Kidney epithelial cell (primary cell): ENCODE results near the gene CDH23. TPM values are rescaled to one million over a fixed set of nuclear protein-coding genes. Genes with fewer than 3 reads are reported as not detected.

Experiments used
- DNase-seq: peaks from one replicate; pipeline ENCODE4 v3.0.0-alpha.2; 2010; ENCODE audit warnings: low read depth
- H3K27me3 ChIP-seq: 2 replicates; pipeline ENCODE4 v1.6.0; 2011; ENCODE audit warnings: low read length; ENCODE audit not compliant: control insufficient read depth, insufficient read depth
- H3K36me3 ChIP-seq: 2 replicates; pipeline ENCODE4 v1.5.1; 2011; ENCODE audit warnings: low read length; ENCODE audit not compliant: control insufficient read depth, insufficient read depth
- H3K4me3 ChIP-seq: 2 replicates; pipeline ENCODE4 v1.5.1; 2011; ENCODE audit warnings: low read depth, mild to moderate bottlenecking, control low read depth, low read length
- total RNA-seq: library from RNA; depleted of rRNA; stranded (reverse); fragments of >200 nt; gene quantifications from 2 replicates; pipeline ENCODE4 v1.2.3, GENCODE V29; 2015
- TF ChIP-seq, protein P1 (sequence below): IDR thresholded peaks from 2 replicates; pipeline ENCODE4 v1.5.1; 2011; ENCODE audit warnings: mild to moderate bottlenecking, moderate library complexity, low read length, control low read depth, inconsistent platforms; ENCODE audit not compliant: insufficient read depth, poor library complexity, severe bottlenecking

The CDH23 gene
- total RNA-seq, 1 donor from 2014 or later = 0.04 TPM

DNA sequence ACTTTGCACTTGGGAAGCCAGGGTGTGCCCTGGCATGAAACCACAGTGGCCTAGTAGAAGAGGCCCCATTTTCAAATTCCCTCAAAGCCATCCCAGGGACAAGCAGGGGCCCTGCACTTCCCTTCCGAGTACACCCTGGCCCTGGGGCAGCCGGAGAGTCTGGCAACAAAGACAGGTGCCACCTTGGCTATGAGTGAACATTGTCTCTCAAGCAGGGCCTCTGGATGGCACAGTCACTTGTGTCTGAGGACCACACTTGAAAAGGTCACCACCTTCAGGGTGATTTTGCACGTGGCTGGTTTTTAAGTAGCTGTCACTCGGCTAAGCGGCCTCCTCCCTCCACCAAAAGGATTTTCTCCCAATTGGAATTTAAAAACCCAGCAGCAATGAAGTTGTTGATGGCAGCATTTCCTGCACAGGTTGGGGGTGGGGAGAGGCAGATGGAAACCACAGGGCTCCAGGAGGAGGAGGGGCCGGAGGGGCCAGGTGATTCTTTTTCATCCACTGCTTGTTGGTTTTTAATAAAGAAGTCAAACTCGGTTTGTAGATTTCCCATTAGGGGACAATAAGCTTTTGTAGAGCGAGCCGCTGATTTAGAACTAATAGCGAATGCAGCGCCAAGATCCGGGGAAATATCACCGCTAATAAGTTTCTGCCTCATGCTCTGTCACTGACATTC, 289.0 kb downstream of the CDH23 start:
- Histone ChIP-seq H3K27me3 (peaks cover 28% of the 10 kb centered on the region), H3K4me3 (no peak overlapping the region), H3K36me3 (no peaks in the 10 kb centered on the region)
- TF ChIP-seq, protein P1, sequence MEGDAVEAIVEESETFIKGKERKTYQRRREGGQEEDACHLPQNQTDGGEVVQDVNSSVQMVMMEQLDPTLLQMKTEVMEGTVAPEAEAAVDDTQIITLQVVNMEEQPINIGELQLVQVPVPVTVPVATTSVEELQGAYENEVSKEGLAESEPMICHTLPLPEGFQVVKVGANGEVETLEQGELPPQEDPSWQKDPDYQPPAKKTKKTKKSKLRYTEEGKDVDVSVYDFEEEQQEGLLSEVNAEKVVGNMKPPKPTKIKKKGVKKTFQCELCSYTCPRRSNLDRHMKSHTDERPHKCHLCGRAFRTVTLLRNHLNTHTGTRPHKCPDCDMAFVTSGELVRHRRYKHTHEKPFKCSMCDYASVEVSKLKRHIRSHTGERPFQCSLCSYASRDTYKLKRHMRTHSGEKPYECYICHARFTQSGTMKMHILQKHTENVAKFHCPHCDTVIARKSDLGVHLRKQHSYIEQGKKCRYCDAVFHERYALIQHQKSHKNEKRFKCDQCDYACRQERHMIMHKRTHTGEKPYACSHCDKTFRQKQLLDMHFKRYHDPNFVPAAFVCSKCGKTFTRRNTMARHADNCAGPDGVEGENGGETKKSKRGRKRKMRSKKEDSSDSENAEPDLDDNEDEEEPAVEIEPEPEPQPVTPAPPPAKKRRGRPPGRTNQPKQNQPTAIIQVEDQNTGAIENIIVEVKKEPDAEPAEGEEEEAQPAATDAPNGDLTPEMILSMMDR = no peak
- DNase-seq = no peak

DNA sequence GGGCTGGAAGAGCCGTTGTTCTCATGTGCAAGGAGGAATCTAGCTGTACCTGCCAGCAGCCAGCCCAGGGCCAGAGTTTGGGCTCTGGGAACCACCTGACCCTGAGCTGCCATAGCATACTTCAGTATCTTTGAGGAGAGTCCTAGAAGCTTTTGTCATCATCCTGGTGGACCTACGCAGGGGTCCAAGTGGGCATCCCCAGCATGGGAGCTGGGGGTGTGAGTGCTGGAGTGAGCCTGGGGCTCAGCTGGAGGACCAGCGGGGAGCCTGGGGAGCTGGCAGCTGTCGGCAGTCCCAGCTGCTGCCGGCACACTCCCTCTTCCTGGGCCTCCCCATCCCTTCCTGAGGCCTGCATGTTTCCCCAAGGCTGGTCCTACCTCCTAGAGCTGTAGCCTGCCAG, 290.4 kb downstream of the CDH23 start:
- TF ChIP-seq, protein P1 = no peak
- Histone ChIP-seq H3K36me3 (no peaks in the 10 kb centered on the region), H3K27me3 (peaks cover 30% of the 10 kb centered on the region), H3K4me3 (no peak overlapping the region)
- no peak for DNase-seq

DNA sequence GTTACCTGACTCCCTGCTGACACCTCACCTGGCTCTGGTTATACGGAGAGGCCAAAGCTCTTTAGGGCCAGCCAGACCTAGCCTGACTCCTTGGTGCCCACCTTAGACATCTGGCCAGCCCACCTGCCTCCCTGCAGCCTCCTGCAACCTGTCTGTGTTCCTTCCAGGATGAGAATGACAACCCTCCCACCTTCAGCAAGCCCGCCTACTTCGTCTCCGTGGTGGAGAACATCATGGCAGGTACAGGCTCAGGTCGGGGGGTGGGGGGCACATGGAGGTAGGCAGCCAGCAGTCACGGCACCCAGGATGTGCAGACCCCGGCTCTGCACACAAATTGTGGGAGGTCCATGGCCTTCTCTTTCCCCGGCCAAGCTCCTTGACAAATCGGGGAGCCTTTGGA, 290.8 kb downstream of the CDH23 start:
- TF ChIP-seq, protein P1 = no peak
- H3K36me3 ChIP-seq = no peaks in the 10 kb centered on the region
- peaks cover 30% of the 10 kb centered on the region for H3K27me3 ChIP-seq

DNA sequence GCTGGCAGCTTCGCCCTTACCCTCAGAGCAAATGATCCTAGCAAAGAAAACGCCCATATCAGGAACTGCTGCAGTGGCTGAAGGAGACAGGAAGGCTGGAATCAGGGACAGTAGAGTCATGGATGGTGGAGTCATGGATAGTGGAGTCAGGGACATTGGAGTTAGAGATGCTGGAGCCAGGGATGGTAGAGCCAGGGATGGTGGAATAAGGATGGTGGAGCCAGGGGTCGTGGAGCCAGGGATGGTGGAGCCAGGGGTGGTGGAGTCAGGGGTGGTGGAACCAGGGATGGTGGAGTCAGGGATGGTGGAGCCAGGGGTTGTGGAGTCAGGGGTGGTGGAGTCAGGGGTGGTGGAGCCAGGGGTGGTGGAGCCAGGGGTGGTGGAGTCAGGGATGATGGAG, 291.5 kb downstream of the CDH23 start:
- Histone ChIP-seq H3K4me3 (no peak overlapping the region), H3K27me3 (peaks cover 24% of the 10 kb centered on the region), H3K36me3 (no peaks in the 10 kb centered on the region)
- DNase-seq = no peak
- TF ChIP-seq, protein P1 = no peak

More for the DNA sequence above, 290.8 kb downstream of the CDH23 start:
- no peak for DNase-seq
- H3K4me3 ChIP-seq = no peak overlapping the region

DNA sequence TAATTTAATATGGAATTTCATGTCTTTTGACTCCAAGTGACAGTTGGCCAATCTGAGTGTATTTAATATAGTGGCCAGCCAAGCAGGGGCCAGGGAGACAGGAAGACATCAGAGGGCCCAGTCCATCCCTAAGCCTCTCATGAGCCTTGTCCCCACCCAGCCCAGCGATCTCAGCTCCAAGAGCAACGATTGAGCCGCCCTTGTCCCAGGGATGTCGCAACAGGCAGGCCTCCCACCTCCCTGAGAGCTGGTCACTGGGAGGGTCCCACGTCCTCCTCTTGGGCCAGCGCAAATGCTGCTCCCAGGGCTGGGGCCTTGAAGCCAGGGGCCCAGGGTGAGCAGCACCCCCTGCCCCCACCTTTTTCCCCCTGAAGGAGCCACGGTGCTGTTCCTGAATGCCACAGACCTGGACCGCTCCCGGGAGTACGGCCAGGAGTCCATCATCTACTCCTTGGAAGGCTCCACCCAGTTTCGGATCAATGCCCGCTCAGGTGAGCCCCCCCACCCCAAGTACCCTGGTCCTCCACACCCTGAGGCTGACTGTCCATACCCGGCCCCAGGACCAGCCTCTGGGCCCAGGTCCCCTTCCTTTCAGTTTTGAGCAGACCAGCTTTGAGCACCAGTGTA, 293.5 kb downstream of the CDH23 start:
- TF ChIP-seq, protein P1 = no peak
- H3K27me3 ChIP-seq = peaks cover 16% of the 10 kb centered on the region

More for the DNA sequence above, 293.5 kb downstream of the CDH23 start:
- H3K36me3 ChIP-seq = no peaks in the 10 kb centered on the region
- no peak overlapping the region for H3K4me3 ChIP-seq
- DNase-seq = no peak
